Measurements from ENCODE around the gene PLA2G4E. TPM values are rescaled to one million over a fixed set of nuclear protein-coding genes. Genes with fewer than 3 reads are reported as not detected.
A peak's percentile ranks its signal among the peaks of the same experiment; 100 is the strongest.

PLA2G4E gene
- total RNA-seq, 4 donors from 2014 or later, result 1.1 to 89.5 (median 9.2) TPM

- H3K4me3 ChIP-seq, result no peak overlapping the region
- H3K9me3 ChIP-seq, result no peaks in the 10 kb centered on the region
- H3K36me3 ChIP-seq, result peaks cover 0 to 43% (median 10%) of the 10 kb centered on the region in 3 donors
- no peak for DNase-seq
- TF ChIP-seq, protein P1, sequence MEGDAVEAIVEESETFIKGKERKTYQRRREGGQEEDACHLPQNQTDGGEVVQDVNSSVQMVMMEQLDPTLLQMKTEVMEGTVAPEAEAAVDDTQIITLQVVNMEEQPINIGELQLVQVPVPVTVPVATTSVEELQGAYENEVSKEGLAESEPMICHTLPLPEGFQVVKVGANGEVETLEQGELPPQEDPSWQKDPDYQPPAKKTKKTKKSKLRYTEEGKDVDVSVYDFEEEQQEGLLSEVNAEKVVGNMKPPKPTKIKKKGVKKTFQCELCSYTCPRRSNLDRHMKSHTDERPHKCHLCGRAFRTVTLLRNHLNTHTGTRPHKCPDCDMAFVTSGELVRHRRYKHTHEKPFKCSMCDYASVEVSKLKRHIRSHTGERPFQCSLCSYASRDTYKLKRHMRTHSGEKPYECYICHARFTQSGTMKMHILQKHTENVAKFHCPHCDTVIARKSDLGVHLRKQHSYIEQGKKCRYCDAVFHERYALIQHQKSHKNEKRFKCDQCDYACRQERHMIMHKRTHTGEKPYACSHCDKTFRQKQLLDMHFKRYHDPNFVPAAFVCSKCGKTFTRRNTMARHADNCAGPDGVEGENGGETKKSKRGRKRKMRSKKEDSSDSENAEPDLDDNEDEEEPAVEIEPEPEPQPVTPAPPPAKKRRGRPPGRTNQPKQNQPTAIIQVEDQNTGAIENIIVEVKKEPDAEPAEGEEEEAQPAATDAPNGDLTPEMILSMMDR (IDR thresholded peaks at IDR 0.05), result no peak
- WGBS, 2 donors, result 82 to 98% methylated on average over 4 to 12 of the region's 12 CpGs
- H3K4me1 ChIP-seq, result peaks cover 0 to 67% (median 9%) of the 10 kb centered on the region in 3 donors
- intact Hi-C loops (cut with DNase I), result no loop called here
- peak overlapping the region in 1 of 4 donors; percentile 0 for H3K27ac ChIP-seq
- H3K27me3 ChIP-seq, result no peaks in the 10 kb centered on the region
Measured at GRCh38 chr15:41952013-41952563, 68.8 kb downstream of the PLA2G4E start.

GRCh38 chr15:41951571-41951970 lies 69.3 kb downstream of the PLA2G4E start:
- Histone ChIP-seq H3K9me3 (no peaks in the 10 kb centered on the region), H3K27ac (peak overlapping the region in 1 of 4 donors; percentile 0), H3K4me3 (no peak overlapping the region), H3K4me1 (peaks cover 0 to 67% (median 10%) of the 10 kb centered on the region in 3 donors), H3K36me3 (peaks cover 0 to 43% (median 10%) of the 10 kb centered on the region in 3 donors), H3K27me3 (no peaks in the 10 kb centered on the region)
- no peak for DNase-seq
- WGBS, 2 donors, result 36% methylated on average over 2 of the region's 2 CpGs
- intact Hi-C loops (cut with DNase I), result no loop called here
- TF ChIP-seq POLR2A (IDR thresholded peaks at IDR 0.05), result no peak
- TF ChIP-seq, protein P1 (IDR thresholded peaks at IDR 0.05), result no peak

DNA sequence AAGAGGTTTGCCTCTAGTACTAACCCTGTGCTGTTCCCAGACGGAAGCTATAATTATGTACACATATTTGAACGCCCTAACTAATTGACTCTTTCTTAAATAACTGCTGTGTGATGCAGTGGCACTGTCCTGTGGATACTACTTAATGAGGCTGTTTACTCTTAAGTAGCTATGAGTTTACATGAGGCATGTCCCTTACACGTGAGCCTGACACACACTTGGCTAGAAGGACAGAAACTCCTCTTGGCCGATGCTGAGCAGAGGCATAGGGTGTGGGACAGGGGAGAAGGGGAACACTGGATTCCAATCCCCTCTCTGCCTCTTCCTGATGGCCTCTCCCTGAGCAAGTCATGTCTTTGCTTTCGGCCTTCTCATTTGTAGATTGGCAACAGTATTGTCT lies 70.4 kb downstream of the PLA2G4E start:
- no peaks in the 10 kb centered on the region for H3K27me3 ChIP-seq
- intact Hi-C loops (cut with DNase I), result no loop called here
- 59 to 72% methylated on average over 5 of the region's 5 CpGs for WGBS, 2 donors
- H3K9me3 ChIP-seq, result no peaks in the 10 kb centered on the region
- no peak overlapping the region for H3K4me3 ChIP-seq
- peak overlapping the region in 3 of 4 donors; percentile 31 to 52 (median 47) for H3K27ac ChIP-seq
- no peak for TF ChIP-seq POLR2A (IDR thresholded peaks at IDR 0.05)
- TF ChIP-seq, protein P1 (IDR thresholded peaks at IDR 0.05), result no peak
- peaks cover 0 to 67% (median 10%) of the 10 kb centered on the region in 3 donors for H3K4me1 ChIP-seq
- H3K36me3 ChIP-seq, result peaks cover 0 to 52% (median 10%) of the 10 kb centered on the region in 3 donors
- DNase-seq, result no peak

- Histone ChIP-seq H3K4me1 (peaks cover 0 to 71% (median 10%) of the 10 kb centered on the region in 3 donors), H3K36me3 (peaks cover 0 to 55% (median 10%) of the 10 kb centered on the region in 3 donors), H3K27ac (peak overlapping the region in 3 of 4 donors; percentile 31 to 52 (median 47)), H3K27me3 (no peaks in the 10 kb centered on the region), H3K9me3 (no peaks in the 10 kb centered on the region), H3K4me3 (no peak overlapping the region)
- WGBS, 2 donors, result 69 to 76% methylated on average over 4 of the region's 4 CpGs
- no peak for DNase-seq
- intact Hi-C loops (cut with DNase I), result no loop called here
- TF ChIP-seq, protein P1 (IDR thresholded peaks at IDR 0.05), result no peak
- TF ChIP-seq POLR2A (IDR thresholded peaks at IDR 0.05), result no peak
Measured at GRCh38 chr15:41950127-41950483, 70.7 kb downstream of the PLA2G4E start.

DNA sequence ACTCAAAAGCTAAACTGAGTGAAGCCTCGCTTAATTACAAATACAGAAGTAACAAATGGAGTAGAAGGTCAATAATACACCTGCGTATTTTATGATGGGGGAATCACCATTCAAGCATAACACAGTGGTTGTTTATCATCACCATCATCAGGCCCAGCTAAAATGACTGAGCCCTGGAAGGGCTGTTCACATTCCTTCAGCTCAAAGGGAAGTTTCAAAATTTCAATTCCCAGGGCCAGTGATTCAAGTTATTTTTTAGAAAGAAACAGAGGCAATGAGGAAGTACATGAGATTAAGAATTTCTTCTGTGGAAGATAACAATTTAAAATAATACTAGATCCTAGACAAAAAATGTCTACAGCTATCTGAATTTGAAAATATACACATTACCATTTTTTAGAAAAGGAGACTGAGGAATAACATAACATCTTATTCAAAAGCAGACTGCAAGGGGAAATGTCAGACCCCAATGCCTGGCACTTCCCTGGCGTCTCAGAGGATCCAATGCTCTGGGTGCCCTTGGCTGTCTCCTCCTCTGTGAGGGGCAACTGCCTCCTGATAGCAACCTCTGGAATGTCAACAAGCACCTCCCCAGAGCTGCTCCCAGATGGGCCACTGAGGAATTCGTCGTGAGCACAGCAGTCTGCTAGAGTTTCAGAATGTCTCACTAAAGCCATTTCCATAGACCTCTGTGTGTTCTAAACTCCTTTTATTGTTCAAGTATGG lies 71.3 kb downstream of the PLA2G4E start:
- peaks cover 0 to 76% (median 11%) of the 10 kb centered on the region in 3 donors for H3K4me1 ChIP-seq
- intact Hi-C loops (cut with DNase I), result no loop called here
- peaks cover 0 to 55% (median 10%) of the 10 kb centered on the region in 3 donors for H3K36me3 ChIP-seq
- DNase-seq, result no peak
- H3K4me3 ChIP-seq, result no peak overlapping the region
- no peaks in the 10 kb centered on the region for H3K9me3 ChIP-seq
- peak overlapping the region in 2 of 4 donors; percentile 31 to 47 for H3K27ac ChIP-seq
- WGBS, 2 donors, result 79 to 92% methylated on average over 5 of the region's 5 CpGs
- no peaks in the 10 kb centered on the region for H3K27me3 ChIP-seq
- TF ChIP-seq, protein P1 (IDR thresholded peaks at IDR 0.05), result no peak
- TF ChIP-seq POLR2A (IDR thresholded peaks at IDR 0.05), result no peak

Data from esophagus squamous epithelium (tissue), 5 donors.